HG03575 (cell line): ENCODE measurements around the gene GPR37.

ENCODE experiments used
- ATAC-seq: cut with Tn5 transposase; IDR thresholded peaks from one replicate; pipeline ENCODE4 v1.9.1; 2021; ENCODE audit not compliant: unreplicated experiment, insufficient number of reproducible peaks, low FRiP score; ENCODE audit errors: extremely low read depth

Gene GPR37

DNA sequence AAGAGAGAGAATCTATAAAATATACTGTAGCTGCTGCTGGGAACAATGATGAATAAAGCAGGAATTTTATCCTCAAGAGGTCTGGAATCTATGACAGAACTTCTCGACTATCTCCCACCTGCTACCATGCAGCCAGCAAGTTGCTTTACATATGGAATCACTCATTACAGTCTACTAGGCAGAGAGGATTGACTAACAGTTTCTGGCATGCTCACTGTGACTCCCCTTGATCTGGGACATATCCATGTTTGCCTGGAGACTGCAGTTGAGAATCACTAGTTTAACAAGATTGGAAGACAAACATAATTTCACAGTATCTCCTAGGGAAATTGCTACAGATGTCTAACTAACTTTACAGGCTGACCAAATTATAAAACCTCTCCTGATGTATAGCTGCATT, 13.3 kb downstream of the GPR37 start:
- no peak for ATAC-seq

DNA sequence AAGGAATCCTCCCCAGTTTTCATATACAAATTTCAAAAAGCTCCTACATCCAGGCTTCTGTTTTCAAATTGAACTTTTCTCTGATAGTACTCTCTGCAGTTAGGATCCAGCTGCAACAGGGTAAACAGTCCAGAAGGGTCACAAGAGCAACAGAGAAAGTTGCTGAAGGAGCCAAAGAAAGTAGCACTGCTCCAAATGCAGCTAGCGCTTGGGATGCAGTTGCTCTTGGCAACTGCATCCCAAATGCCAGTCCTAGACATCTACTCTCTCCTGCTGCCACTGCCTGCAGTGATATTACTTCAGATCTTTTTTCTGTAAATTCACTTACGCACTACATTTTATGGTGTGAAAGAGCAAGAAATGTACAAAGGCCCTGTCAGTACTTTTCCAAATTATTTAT, 14.6 kb downstream of the GPR37 start:
- no peak for ATAC-seq

GRCh38 chr7:124747072-124747471, 18.5 kb downstream of the GPR37 start:
- no peak for ATAC-seq

- no peak for ATAC-seq
Observed at GRCh38 chr7:124738639-124739038, 27.0 kb downstream of the GPR37 start.

- no peak for ATAC-seq
Observed at GRCh38 chr7:124737760-124738300, 27.8 kb downstream of the GPR37 start.

GRCh38 chr7:124728610-124729009, 37.0 kb downstream of the GPR37 start:
- ATAC-seq = no peak

- ATAC-seq = no peak
Observed at GRCh38 chr7:124724507-124725192, 40.9 kb downstream of the GPR37 start.

GRCh38 chr7:124724079-124724478, 41.5 kb downstream of the GPR37 start:
- no peak for ATAC-seq

DNA sequence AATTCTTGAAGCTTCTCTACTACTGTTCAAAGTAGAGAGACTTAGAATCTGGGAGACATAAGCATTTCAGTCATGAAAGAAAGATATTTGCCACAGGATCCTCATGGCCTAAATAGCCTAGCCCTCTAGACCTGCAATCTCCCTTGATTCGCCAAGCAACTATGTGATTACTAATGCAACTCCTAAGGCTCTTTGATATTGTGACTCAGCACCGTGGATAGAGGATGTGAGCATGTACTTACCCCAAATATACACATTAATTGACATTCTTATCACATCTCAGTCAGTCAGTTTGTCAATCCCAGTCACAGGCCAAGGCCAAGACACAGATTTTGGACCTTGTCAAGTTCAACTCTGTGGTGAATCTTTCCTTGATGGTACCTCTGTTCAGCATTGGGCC, 42.6 kb downstream of the GPR37 start:
- ATAC-seq = no peak

GRCh38 chr7:124722292-124722691, 43.3 kb downstream of the GPR37 start:
- no peak for ATAC-seq

DNA sequence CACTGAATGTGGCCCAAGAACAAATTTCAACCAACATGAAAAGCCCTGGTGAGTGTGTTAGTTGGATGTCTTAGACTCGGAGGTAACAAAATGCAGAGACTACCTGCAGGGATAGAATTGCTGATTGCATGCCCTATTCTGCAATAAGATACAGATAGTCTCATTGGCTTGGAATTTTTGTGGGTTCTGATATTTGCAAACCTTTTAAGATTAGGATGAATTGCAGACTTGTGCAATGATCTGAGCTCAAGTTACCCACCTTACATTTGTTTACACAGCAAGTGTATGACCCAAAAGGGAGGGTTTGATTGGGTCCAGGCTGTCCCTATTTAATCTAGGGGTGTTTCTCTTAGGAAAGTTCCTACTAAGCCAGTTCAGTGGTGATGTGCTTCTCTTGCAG, 45.4 kb downstream of the GPR37 start:
- no peak for ATAC-seq

DNA sequence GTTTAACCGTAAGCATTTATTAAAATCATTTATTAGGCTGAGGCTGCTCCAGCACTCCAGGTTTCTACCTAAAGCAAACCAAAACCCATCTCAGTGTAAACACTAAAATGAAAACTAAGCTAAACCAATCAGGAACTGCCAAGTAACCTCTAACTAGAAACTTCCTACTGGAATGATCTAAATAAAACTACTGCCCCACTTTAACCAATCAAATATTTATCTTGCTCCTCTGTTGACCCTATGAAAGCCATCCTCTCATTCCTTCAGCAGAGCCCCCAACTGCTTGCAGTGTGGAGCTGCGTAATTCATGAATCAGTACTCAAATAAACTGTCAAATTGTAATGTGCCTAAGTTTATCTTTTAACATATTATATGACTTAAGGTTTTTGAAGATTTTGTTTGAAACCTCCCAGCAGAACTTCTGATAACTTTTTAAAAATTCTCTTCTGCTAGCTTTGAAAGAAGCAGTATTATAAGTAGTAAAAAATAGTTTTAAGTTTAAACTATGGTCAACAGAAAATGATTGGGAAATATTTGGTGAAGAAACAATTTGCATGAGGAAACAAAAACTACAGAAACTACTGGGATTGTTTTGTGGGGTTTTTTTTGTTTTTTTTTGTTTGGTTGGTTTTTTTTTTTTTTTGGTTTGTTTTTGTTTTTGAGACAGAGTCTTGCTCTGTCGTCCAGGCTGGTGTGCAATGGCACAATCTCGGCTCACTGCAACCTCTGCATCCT, 47.4 kb downstream of the GPR37 start:
- no peak for ATAC-seq

- no peak for ATAC-seq
Observed at GRCh38 chr7:124716894-124717293, 48.7 kb downstream of the GPR37 start.

GRCh38 chr7:124713086-124713485, 52.5 kb downstream of the GPR37 start:
- no peak for ATAC-seq

DNA sequence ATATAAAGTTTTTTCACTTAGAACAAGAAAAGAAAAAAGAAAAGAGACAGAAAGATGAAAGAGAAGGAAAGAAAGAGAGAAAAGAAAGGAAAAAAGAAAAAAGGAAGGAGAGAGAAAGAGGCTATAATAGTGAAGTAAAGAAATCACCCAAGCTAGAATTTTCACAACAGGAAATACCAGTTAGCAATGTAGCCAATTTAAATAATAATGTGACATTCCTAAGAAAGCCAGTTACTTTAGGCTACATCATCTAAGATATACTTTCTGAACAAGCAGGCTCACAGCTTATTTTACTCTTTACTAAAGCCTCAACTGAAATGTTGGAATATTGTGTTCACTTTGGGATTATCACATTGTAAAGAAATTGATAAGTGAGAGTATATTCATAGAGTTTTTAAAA, 53.6 kb downstream of the GPR37 start:
- no peak for ATAC-seq

DNA sequence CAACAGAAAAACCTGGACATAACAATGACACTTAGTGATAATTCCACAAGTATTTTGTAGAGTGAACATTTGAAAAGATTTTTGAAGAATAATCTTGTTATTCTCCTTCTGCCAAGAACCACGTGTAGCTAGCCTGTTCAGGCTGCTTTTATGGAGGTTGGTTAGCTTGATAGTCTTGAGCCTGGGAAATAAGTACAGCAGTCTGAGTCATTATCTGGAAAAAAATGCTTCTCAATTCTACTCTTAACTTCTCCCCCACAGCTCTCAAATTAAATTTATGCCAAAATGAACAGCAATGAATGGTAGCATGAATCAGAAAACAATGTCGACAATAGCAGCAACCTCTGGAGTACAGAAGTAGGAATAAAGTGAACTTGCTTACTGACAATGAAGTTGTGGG, 63.2 kb downstream of the GPR37 start:
- no peak for ATAC-seq

- ATAC-seq = no peak
Observed at GRCh38 chr7:124701955-124702354, 63.6 kb downstream of the GPR37 start.

DNA sequence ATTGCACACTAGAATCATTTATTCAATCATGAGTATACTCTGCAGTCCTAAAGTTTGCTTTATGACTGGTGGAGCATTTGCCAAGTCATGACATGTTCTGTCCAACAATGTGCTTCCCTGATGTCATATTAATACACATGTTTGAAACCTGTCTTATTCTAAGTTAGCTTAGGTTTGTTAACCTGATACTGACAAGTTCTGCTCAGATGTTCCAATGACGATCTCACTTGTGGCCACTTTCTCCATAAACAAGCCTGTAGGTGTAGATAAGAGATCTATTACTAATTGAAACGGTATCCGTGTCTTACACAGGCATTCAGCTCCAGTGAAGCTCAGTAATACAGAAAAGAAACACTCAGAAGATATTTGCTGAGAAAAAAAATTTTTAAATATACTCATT, 64.9 kb downstream of the GPR37 start:
- no peak for ATAC-seq

DNA sequence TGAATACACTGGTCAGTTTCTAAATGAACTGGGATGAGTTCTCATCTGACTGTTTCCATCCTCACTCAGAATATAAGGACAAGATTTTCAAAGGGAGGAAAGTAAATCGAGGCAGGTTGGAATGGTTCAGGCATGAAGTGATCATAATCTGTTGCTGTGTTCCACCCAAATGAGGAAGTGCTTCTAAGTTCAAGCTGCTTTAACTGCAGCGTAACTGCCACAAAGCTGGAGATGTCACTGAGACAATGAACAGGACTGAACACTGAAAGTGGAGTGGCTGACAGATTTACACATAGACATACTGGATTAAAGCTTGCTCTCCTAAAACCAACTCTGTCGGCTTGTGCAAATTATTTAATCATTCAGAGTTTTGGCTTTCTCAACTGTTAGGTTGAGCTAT, 66.6 kb downstream of the GPR37 start:
- no peak for ATAC-seq

- no peak for ATAC-seq
Observed at GRCh38 chr7:124697746-124698145, 67.8 kb downstream of the GPR37 start.
